Measurements from ENCODE around the gene LRGUK.

The LRGUK gene

DNA sequence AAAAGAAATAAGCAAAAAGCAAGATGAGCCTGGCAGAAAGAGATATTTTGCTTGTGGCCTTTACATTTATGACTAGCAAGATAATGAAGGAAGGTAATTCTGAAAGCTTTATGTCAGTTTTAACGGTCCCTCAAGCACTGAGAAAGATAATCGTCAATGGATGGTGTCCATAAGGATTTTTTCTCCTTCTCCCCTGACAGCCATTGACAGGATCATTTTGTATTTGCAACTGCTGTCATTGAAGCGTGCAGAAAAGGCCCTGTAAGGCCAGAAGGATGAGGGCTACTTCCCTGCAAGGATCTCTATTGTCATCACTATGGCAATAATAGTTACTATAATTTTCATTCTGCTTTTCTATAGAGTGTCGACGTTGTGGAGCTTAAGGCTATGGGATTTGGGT is 994 bp upstream of the LRGUK start:
- no peak for DNase-seq (ENCODE audit: low spot score)

DNA sequence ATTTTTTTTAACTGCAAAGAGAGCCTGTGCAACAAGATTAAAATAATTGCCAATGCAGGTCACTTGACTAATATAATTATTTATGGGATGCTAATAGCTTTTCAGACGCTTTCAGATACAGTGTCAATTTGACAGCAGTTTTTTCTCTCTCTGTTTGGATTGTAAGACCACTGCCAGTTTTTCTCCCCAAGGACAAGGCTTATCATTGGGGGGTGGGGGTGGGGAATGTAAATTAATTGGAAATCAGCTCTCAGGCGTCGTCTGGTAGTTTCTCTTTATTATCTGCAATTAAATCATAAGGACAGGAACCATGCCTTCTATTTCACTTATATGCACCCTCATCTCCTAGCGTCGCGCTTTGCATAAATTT is 559 bp upstream of the LRGUK start:
- no peak for DNase-seq (ENCODE audit: low spot score)

DNA sequence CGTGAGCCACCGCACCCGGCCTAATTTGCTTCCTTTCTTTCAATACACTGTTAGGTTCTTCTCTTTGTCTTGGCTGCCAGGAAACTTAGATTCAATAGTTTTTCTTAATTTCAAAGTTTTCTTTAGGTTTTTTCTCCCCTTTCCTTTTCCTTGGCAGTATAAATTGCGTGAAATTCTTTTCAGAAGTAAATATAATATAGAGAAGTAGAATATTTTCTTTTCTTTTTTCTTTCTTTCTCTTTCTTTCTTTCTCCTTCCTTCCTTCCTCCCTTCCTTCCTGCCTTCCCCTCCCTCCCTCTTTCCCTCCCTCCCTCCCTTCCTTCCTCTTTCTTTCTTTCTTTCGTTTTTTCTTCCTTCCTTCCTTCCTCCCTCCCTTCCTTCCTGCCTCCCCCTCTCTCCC is 1.7 kb downstream of the LRGUK start:
- DNase-seq (ENCODE audit: low spot score) = no peak

DNA sequence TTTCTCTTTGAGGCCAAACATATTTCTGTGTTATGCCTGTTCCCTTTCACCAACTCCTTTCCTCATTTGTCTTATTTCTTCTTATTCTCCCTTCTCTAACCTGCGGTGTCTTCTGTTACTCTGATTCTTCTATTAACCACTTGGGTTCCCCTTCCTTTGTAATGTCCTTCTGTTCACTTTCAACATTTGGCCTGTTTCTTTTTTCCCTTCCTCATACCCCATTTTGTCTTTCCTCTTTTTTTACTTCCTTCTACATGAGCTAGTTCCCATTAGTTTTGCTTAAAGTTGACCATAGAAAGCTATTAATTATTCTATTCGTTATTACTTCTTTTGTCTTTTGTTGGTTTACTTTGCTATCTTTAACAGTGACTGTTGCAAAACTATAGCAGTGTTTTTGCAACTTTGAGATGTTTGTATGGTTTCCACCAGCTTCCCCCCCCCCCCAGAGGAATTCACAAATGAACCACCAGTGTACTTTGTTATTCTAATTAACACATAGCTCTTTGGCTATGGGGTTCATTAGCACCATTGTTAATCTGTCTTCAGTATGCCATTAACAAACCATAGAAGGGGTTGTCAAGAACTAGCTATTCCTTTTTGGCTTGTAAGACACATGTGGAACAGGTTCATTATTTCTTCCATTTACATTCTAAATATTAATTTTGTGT is 2.9 kb downstream of the LRGUK start:
- no peak for DNase-seq (ENCODE audit: low spot score)

DNA sequence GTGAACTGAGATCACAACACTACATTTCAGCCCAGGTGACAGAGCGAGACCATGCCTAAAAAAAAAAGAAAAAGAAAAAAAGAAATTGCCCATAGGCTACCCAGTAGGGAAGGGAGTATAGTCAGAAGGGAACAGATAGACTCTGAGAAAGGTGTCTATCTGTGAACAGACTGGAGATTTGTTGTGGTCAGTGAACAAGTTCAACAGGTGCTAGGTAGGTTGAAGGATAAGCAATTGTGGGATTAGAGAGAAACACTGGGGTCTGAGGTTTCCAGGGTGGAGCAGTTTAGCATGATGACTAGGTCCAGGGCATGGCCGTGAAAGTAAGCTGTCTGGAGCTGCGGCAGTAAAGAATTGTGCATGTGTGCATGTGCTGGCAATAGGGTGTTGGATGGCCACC is 6.9 kb downstream of the LRGUK start:
- DNase-seq (ENCODE audit: low spot score) = no peak

DNA sequence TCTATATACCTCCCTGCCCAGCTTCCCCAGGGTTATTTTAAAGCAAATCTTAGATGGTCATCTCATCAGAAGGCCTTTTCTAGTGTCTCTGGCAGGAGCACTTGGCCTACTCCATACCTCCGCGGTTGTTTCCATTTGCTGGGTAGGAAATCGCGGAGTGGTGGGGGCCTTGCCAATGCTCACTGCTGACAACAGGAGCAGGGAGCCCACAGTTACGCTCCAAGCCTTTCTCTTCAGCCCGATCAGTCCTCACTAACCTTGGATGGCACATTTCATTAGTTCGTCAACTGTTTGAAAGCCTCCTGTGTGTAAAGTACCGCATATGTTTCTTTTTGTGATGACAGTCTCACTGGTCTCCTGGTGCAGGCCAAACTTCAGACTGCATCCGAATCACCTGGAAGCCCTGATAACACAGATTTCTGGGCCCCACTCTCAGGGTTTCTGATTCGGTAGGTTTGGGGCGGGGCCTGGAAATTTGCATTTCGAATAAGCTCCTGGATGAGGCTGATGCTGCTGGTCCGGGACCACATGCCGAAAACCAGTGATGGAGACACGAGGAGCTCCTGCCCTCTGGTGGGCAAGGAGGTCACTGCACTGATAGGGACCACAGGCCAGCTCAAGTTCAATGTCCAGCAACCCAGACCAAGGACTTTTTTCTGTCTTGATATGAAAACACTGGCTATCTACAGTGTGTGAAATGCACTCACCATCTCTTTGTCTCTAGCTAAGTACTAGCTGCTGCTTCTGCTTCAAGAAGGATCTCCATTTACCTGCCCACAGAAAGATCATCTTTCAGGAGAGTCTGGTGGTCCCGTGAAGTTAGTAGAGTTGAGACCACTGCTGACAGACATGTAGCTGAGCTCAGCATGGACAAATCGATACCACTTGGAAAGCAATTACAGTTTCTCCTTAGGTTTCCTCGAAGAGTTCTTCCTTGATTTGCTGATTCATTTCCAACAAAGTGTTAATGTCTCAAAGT is 14.0 kb downstream of the LRGUK start:
- peak; percentile 95 for DNase-seq (ENCODE audit: low spot score)

DNA sequence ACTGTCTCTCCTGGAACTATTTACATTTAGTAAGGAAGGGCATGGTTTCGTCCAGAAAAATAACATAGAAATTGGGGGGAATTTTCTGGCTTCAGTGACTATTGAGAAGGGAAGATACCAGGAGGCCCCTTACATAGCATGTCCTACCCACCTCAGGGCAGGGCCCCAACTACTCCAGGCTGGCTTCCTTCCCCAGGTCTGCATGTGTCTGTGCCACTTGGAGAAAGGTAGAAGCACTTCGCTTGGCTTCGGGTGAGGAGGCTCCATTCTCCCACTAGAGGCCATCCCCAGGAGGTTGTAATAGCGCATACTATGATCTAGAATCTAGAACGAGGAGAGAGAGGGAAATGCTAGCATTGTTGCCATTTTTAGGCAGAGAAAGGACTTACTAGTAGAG is 14.7 kb downstream of the LRGUK start:
- DNase-seq (ENCODE audit: low spot score) = no peak

DNA sequence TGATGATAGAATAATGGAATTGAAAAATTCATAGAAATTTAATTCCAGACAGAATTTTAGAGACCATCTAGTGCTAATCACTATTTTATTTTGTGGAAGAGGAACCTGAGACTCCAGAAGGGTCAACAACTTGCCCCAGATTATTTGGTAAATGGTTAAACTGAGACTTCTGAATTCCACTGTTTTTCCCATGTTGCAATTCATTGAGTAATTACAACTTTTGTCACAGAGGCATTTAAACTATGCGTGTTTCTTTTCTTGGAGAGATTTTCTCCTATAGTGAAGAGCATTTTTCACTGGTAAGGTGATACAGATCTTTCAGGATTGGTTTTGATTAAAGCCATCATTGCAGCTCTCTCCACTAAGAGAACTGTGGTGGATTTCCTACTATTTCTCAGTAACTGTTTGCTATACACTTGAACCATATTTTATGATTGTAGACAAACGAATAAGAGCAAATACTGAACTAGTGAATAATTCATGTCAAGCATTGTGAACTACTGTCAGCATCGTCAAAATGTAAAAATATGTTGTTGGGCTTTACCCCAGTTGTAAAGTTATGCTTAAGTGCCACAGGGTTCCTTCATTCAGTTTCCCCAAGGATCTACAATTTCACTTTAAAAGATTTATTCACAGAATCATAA is 26.5 kb downstream of the LRGUK start:
- no peak for DNase-seq (ENCODE audit: low spot score)

DNA sequence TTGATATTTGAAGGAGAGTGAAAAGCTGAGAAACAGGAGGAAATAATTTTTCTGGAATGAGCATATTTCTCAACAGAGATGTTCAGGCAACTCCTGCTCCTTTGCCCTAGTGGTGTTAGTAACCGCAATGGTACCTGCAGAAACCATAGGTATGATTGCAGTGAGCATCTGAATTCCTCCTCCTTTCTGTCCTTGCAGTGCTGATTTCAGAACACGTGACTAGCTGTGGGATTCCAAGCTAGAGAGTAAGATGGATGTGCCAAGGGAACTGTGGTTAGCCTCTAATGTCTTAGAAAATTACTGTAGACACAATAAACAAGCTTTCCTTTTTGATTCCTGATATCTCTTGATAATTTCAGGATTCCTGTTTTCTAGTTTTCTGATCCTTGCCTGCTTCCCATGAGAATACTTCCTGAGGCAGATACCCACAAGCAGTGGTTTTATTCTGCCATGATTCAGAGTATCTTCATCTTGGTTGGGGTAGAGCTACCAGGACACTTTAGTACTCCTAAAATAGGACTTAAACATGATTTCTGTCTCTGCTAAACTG is 27.5 kb downstream of the LRGUK start:
- DNase-seq (ENCODE audit: low spot score) = no peak

DNA sequence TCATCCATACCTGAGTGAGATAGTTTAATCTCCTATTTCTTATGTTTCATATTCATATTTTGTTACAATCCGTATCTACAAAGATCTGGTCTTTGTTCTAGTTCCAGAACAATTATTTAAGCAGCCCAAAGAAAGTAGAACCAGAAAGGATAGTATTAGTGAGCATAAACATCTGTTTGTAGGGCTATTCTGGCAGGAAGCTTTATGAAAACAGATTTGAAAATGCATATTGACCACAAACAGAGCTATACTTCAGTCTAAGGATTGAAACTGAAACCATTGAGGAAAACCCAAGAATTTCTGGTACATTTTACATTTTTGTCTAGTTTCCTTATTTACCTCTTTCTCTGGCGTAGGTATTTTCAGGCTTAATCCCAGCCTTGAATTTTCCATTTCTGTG is 28.1 kb downstream of the LRGUK start:
- no peak for DNase-seq (ENCODE audit: low spot score)

DNA sequence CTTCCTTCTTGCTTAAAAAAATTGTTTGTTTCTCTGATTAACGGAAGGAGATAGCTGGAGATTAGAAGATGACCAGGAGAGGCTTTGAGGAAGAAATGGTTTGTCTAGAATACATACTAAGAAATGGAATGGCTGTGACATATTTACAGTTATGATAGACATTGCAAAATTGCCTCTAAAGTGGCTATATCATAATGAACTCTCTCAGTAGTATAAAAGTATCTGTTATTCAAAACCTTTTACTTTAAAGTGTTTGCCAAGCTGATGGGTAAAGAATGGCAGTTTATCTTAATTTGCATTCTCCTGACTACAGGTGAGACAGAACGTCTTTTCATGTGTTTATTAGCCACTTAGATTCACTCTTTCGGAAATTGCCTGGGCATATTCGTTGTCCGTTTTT is 28.7 kb downstream of the LRGUK start:
- DNase-seq (ENCODE audit: low spot score) = no peak

DNA sequence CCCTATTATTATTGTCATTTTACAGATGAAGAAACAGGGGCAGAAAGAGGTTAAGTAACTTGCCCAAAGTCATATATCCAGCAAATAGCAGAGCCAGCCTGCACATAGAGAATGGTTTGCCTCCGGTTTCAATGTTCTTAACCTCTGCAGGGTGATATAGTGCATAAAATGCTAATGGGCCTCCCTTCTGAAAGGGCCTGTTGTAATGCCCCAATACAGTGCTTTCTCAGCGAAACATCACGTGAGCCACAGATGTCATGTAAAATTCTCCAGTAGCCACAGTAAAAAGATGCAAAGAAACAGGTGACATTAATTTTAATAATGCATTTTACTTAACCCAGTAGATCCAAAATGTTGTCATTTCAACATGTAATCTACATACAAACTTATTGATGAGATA is 38.1 kb downstream of the LRGUK start:
- peak; percentile 96 for DNase-seq (ENCODE audit: low spot score)

DNA sequence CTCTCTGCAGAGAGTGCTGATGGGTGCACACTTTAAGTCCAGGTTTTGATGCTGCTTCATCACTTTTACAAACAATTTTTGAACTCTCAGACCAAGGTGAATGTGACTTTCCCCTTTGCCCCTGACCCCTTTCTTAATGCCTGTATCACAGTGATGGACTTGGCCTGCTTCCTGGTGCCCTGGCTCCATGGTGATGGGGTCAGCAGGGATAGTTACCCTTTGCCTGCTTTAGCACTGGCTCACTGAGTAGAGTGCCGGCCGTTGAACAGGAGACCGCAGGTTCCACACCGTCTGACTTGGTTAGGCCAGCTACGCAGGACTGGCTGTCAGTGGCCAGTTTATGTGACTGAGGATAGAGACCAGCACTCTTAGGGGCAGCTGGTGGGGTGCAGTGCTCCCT is 40.1 kb downstream of the LRGUK start:
- no peak for DNase-seq (ENCODE audit: low spot score)

DNA sequence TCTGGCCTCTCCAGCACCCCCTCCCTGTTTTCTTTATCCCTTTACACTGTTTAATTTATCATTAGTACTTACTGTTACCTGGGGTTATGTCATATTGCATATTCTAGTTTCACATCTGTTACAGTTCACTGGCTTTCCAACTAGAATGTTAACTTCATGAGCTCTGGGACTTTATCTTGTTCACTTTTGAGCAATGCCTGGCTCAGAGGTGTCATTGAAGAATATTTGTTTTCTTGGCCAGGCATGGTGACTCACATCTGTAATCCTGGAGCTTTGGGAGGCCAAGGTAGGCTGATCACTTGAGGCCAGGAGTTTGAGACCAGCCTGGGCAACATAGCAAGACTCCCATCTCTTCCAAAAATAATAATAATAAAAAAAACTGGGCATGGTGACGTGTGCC is 40.7 kb downstream of the LRGUK start:
- no peak for DNase-seq (ENCODE audit: low spot score)

DNA sequence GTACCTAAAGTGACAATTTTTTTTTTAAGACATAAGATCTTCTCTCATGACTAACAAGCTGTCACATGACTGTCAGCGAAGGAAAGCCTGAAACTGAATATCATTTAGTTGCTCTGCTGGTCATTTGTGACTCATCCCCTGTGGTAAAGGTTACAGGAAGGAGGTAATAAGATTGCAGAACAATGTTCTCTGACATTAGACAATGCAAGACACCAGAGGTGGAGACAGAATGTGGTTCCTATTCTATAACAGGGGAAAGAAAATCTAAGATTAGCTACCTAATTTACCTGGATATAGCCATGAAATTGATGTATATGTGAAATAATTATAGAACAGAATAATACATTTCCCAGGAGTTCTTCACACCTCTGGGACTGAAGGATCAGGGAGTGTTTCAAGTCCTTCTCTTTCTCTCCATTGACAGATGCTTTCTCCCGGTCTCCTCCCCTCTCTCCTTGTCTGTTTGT is 47.7 kb downstream of the LRGUK start:
- DNase-seq (ENCODE audit: low spot score) = peak; percentile 99

DNA sequence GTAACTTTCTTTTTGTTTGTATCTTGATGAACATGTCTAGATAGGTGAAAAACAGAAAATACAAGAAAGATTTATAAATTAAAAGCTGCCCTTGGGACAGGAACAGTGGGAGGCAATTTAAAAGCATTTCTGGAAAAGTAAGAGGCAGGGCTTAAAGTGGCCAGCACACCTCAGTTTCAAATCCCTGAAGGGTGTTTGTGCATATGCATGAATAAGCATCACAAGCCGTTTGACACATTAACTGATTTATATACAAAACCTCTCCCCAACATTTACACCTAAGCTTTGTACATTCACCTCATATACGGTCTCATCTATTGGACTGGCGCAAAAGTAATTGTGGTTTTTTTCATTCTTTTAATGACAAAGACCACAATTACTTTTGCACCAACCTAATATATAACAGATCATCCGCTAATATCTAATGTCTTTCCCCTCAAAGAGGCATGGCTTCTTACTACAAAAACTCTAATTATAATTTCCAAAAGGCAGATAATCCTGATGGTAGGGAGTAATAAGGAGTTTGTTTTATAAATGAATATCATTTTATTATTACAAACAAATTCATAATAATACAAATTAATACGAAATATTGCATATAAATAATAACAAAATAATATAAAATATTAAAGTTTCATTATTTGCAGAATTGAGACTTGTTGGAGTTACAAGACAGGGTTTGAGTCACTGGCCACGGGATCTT is 48.3 kb downstream of the LRGUK start:
- DNase-seq (ENCODE audit: low spot score) = no peak

DNA sequence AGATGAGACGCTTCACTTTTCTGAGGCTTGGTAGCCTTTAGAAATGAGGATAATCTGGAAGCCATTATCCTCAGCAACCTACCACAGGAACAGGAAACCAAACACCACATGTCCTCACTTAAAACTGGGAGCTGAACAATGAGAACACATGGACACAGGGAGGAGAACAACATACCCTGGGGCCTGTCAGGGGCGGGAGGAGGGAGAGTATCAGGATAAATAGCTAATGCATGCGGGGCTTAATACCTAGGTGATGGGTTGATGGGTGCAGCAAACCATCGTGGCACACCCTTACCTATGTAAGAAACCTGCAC is 48.9 kb downstream of the LRGUK start:
- no peak for DNase-seq (ENCODE audit: low spot score)

DNA sequence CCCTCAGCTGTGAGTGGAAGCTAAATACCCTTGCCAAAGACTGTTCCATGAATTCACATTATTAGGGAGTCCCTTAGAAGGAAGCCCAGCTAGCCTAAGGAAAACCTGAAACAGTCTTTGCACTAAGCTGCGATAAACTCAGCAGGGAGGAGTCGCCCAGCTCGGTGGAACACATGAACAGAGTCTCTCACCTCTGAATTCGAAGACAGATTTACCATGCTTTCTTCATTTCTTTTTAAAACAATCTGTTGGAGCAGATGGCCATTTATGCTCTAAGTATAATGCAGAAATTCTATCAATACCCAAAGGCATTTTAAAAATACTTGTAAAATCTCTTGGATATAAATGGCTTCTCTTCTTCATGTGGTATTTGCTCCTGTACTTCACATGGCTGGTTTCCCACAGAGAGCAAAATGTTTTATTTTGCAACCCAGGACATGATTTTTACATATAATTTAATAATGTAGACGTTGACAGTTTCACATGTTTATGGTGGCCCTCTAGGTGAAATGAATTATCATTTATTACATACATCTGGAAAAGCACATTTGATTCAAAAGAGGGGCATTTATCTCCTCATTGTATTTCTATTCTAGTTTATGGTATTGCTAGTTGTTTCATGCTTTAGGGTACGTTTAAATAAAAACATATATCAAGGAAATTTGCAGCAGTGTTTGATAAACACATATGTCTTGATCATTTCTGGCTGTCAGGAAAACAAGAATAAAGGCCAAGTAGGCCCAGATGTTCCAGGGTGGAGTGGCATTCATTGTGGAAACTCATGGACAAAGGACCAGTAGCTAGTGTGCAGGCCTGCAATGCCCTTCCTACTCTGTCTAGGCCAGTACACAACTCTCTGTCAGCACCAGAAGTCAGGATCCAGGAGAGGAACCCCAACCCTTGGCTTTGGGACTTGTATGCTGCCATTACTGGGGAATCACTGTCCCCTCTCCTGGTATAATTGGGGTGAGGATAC is 52.2 kb downstream of the LRGUK start:
- no peak for DNase-seq (ENCODE audit: low spot score)

DNA sequence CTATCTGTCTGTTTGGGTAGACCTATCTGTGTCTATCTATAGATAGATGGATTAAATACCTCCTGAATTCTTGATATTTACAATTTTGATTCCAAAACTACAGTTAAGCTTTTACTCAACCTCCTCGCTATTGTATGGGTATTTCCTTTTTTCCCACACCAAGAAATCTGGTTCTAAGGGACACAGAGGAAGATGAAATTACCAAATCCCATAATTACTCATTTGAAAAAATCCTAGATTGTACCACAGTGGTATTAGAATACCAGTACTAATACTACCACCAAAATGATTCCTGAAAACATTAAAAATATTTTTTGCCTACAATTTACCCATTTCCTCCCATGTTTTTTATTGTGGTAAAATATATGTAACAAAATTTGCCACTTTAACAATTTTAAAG is 53.2 kb downstream of the LRGUK start:
- DNase-seq (ENCODE audit: low spot score) = no peak

DNA sequence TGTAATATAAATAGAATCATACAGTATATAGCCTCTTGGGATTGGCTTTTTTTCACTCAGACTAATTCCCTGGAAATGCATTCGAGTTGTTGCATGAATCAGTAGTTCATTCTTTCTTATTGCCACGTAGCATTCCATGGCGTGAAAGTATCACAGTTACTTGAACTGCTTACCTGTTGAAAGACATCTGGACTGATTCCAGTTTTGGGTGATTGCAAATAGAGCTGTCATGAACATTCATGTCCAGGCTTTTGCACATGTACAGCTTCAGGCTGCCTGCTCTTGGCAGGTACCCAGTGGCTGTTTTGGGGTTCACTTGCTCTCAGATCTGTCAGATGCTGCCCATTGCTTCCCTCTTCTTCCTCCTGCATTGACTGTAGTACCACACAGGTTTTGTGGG is 54.9 kb downstream of the LRGUK start:
- no peak for DNase-seq (ENCODE audit: low spot score)

DNA sequence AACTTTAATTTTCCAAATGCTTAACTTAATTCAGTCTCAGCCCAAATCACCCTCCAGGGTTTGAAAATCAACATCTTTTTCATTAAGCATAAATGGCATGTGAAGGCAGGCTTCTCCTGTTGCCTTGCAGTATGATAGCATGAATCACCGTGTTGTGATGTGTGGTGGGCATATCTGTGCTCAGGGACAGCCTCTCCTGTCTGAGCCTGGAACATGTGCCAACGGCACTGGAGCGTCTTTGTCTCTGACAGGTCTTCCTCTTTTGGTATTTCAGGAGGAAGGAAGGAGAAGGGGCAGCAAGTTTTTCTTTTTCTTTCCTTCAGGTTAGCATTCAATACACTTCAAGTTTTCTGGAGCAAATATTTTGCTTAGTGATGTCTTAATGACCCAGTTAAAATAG is 57.6 kb downstream of the LRGUK start:
- DNase-seq (ENCODE audit: low spot score) = no peak
